AG09309 (cell line): ENCODE results near the gene B3GALT2.
A peak's percentile ranks its signal among the peaks of the same experiment; 100 is the strongest.
"Not testable (repeated sequence)": the region's sequence is repeated elsewhere in the genome, so short reads cannot be mapped to it uniquely, and the experiment has no call there.

Source experiments
- DNase-seq: peaks from one replicate; pipeline ENCODE4 v3.0.0-alpha.2; 2010; ENCODE audit warnings: low read depth
- H3K4me3 ChIP-seq: 2 replicates; pipeline ENCODE4 v1.5.1; 2011; ENCODE audit warnings: mild to moderate bottlenecking, low read depth, low read length, moderate library complexity; ENCODE audit not compliant: control insufficient read depth
- CTCF ChIP-seq: IDR thresholded peaks from 2 replicates; pipeline ENCODE4 v1.5.1; 2011; ENCODE audit warnings: mild to moderate bottlenecking, low read depth, low read length, inconsistent platforms; ENCODE audit not compliant: insufficient read depth, control insufficient read depth; ENCODE audit errors: missing control alignments

Gene B3GALT2, protein sequence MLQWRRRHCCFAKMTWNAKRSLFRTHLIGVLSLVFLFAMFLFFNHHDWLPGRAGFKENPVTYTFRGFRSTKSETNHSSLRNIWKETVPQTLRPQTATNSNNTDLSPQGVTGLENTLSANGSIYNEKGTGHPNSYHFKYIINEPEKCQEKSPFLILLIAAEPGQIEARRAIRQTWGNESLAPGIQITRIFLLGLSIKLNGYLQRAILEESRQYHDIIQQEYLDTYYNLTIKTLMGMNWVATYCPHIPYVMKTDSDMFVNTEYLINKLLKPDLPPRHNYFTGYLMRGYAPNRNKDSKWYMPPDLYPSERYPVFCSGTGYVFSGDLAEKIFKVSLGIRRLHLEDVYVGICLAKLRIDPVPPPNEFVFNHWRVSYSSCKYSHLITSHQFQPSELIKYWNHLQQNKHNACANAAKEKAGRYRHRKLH

GRCh38 chr1:193185901-193186731 is at the start of gene B3GALT2:
TSS of gene B3GALT2 (minus strand) at chr1:193186613. CDS start at chr1:193181562, 5,051 bp downstream.
- TF ChIP-seq CTCF: no peak
- DNase-seq: no peak
- peak within 1 kb of the TSS; percentile 28 for H3K4me3 ChIP-seq

DNA sequence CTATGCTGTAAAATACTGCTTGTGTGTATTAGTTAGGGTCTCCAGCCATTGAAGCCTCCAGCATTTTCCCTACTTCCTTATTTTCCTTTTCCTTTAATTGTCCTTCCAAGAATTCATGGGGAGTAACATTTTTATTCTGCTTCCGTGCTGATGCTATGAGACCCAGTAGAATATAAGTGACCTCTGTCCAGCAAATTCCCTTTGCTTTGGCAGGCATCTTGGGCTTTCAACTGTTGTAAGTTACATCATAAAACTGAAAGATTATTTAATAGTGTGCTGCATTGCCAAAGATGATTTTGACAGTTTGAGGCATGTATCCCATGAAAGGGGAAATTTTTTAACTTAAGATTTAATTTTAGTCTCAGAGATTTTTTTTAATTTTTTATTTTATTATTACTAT is 48.1 kb upstream of the B3GALT2 start:
- no peak overlapping the region for H3K4me3 ChIP-seq
- TF ChIP-seq CTCF: no peak
- DNase-seq: no peak

DNA sequence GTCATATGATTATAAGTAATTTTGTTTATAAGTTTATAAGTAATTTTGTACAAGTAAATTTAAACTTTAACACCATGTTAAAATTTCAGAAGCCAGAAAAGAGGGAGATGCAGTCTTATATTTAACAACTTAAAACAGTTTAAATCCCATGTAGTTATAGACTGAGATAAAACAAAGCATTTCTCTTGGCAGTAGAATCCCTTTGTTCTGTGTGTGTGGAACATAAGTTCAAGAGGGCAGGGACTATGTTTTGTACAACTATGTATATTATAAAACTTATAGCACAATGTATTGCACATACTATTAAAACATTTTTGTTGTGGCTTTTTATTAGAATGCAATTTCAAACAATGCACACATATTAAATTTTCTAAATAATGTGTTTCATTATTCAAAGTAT is 44.7 kb upstream of the B3GALT2 start:
- H3K4me3 ChIP-seq, DNase-seq: not testable (repeated sequence)

- no peak for TF ChIP-seq CTCF
- H3K4me3 ChIP-seq: no peak overlapping the region
- no peak for DNase-seq
Observed at GRCh38 chr1:193229136-193229535, 42.7 kb upstream of the B3GALT2 start.

DNA sequence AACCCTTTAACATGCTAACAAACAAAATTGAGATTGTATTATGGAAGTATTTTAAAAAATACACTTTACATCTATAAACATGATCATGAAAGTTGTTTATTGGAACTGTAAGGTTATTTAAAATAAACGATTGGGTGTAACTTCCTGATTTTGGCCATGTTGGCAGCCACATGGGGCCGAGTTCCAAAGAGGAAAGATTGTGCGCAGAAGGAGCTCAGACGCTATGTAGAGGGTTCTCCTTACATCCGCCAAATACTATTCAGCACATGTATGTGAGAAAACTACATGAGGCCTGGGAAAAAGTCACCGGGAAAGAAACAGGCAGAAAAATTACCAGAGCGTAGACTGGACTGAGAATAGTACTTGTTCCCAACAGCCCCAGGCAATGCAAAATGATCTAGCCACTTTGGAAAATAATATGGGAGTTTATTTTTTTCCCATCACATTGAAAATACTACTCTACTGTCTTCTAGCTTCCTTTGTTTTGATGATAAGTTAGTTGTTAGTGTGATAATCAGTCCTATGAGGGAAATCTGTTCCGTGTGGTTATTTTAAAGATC is 35.7 kb upstream of the B3GALT2 start:
- DNase-seq: no peak
- TF ChIP-seq CTCF: no peak
- H3K4me3 ChIP-seq: no peak overlapping the region

- TF ChIP-seq CTCF: no peak
- no peak for DNase-seq
- H3K4me3 ChIP-seq: no peak overlapping the region
Observed at GRCh38 chr1:193221651-193222050, 35.2 kb upstream of the B3GALT2 start.

GRCh38 chr1:193219391-193219790 is 33.0 kb upstream of the B3GALT2 start:
- TF ChIP-seq CTCF: no peak
- H3K4me3 ChIP-seq: no peak overlapping the region
- DNase-seq: no peak
